Muscle of back (tissue), 11 donors: ENCODE data around the gene CD300E. TPM values are rescaled to one million over a fixed set of nuclear protein-coding genes. Genes with fewer than 3 reads are reported as not detected.
"Not testable (repeated sequence)": the region's sequence is repeated elsewhere in the genome, so short reads cannot be mapped to it uniquely, and the experiment has no call there.

Experiments
- DNase-seq, 3 donors: peaks; one replicate each; pipeline versions ENCODE4 v3.0.0 to v3.0.0-alpha.2; 2013
- polyA plus RNA-seq, 10 donors: library from polyadenylated mRNA; unstranded; fragments of 120-200 nt; gene quantifications; one replicate each; pipeline ENCODE4 v1.2.1, GENCODE V29; 2013; ENCODE audit not compliant: insufficient read length in 10 of 10

CD300E gene
- polyA plus RNA-seq, 10 donors = 0.04 to 0.84 (median 0.25) TPM

DNA sequence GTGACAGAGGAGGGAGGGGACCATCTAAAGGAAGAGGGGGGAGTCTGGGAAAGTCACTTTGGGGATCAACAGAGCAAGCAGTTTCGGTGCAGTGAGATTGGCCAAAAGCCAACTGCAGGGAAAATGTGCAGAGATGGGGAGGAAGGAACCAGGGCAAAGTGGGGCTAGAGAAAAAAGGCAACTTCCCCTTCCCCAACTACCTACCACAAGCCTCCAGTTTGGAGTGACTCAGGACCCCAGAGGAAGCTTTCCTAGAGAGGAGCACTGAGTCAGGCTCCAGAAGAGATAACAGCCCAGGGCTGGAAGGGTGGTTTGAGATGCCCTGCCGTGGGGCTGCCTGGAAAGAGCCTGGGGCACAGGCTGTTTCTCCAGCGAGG is 24.5 kb downstream of the CD300E start:
- peak in 1 of 3 donors; percentile 19 for DNase-seq

DNA sequence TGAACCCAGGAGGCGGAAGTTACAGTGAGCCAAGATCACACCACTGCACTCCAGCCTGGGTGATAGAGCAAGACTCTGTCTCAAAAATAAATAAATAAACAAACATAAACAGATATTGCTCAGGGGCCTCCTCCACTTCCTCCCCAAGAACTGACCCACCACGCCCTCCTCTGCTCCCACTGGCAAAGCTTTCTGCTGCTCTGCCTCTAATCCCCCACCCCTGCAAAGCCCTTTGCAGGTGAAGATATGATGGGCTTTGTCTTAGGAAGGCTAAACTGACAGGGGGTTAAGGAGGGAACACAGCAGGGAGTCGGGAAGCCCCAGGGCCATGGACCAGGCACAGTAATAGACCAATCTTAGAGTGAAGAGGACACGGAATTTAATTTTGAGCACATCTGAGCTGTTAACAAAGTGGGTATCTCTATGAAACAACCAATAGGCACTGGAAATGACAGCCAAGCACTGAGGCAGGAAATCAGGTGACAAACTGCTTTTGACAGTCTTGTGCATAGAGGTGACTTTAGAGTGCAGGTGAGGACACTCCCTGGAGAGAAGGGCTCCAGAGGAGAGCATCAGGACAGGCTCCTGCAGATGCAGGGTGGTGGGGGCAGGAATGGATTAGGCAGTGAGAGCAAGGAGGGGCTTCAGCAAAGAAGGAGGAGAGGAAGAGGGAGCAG is 25.1 kb downstream of the CD300E start:
- DNase-seq = no peak

DNA sequence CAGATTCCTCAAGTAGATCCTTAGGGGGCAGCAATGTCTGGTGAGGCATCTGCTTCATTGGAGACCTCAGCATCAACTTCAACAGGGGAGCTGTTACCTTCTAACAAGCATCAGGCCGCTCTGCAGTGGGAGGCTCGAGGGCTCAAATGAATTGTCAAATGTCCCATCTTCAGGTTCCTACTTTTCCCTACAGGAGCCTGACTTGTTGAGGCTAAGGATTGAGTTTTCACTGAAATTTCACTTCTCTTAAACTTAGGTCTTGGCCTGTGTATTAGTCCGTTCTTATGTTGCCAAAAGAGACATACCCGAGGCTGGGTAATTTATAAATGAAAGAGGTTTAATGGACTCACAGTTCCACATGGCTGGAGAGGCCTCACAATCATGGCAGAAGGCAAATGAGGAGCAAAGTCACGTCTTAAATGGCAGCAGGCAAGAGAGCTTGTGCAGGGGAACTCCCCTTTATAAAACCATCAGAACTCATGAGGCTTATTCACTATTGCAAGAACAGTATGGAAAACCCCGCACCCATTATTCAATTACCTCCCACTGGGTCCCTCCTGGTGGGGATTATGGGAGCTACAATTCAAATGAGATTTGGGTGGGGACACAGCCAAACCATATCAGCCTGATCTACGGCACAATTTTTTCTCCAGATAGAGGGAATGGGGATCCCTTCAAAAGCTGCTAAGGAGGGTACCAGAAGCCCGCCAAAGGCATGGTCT is 26.3 kb downstream of the CD300E start:
- DNase-seq = no peak

DNA sequence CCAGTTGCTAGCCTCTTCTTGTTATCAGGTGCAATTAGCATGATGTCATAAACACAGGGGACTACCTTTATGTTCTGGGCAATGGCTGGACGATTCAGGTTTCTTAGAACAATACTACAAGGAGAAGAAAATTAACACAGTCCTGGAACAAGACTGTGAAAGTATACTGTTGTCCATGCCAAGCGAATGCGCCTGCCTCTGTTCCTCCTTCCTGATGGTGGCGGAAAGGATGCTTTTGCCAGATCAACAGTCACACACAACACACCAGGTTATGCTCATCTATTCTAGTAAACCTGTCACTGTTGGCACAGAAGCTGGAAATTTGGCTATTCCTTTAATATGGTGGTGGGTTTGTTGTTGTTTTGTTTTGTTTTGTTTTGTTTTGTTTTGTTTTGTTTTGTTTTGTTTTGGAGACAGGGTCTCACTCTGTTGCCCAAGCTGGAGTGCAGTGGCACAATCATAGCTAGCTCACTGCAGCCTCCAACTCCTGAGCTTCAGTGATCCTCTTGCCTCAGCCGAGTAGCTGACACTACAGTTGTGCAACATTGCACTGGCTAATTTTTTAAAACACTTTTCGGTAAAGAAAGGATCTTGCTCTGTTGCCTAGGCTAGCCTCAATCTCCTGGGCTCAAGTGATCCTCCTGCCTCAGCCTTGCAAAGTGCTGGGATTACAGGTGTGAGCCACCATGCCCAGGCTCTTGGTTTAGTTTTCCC is 28.3 kb downstream of the CD300E start:
- DNase-seq = no peak

DNA sequence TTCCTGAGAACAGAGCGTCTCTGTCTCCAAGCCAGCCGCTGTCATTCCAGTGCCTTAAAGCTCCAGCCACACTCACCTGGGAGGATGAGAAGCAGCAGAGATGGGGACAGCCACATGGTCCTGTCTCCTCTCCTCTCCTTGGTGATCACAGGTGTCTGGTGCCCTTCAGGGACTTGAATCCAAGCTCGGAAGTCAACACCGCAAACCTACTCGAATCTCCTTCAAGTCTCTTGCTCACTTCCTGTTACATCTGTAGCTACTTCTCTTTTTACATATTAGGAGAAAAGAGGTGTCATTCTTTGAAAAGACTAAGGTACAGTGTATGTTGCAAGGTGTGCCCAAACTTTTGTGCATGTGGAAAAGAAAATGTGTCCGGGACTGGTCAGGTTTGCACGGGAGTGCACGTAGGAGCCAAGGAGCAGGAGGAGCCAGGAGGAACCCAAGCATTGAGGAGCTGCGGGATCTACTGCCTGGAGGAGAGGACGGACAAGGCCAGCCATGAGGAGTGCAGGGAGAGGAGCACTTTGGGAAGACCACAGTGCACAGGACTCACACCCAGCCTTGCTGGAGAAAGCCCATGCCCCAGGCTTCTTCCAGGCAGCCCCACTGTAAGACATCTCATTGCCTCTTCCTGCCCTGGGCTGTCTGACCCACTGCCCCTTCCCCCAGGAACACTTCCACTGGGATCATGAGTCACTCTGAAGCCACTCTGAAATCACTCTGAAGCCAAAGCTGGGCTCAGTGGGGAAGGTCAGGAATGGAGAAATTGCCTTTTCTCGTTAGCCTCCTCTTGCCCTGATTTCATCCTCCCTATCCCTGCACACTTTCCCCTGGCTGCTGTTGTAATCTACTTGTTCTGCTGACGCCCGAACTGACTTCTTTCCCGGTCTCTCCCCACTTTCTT is 31.2 kb downstream of the CD300E start, which contains the start of gene CD300LD:
Gene CD300LD (minus strand): TSS at position 197 of the 904 bp plus-strand sequence. CDS start 81 bp downstream, at position 116.
- DNase-seq = no peak

DNA sequence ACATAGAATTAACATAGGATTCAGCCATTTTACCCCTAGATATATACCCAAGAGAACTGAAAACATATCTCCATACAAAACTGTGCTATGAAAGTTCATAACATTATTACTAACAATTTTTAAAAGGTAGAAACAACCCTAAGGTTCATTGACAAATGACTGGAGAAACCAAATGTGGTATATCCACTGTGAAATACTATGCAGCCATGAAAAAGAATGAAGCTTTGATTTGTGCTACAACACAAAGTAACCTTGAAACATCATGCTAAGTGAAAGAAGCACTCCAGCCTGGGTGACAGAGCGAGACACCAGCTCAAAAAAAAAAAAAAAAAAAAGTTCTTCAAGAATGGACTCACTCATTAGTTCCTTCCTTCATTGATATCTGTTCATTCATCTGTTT is 32.0 kb downstream of the CD300E start:
- DNase-seq = no peak

DNA sequence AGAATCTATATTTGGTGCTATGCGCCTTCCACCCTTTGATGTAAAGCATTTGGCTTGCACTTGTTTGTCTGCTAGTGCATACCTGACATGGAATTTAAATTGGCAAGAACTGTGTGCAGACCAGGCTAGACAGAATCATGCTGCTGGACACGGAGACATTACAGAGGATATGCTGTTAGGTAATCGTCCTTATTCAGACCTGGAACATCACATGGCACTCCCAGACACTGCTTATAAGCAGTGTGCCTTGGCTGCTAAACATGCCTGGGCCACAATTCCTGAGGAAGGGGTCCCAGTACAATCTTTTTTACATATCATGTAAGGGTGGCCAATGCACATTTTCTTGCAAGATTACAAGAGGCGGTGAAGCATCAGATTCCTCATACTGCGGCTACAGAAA is 37.8 kb downstream of the CD300E start:
- no peak for DNase-seq

DNA sequence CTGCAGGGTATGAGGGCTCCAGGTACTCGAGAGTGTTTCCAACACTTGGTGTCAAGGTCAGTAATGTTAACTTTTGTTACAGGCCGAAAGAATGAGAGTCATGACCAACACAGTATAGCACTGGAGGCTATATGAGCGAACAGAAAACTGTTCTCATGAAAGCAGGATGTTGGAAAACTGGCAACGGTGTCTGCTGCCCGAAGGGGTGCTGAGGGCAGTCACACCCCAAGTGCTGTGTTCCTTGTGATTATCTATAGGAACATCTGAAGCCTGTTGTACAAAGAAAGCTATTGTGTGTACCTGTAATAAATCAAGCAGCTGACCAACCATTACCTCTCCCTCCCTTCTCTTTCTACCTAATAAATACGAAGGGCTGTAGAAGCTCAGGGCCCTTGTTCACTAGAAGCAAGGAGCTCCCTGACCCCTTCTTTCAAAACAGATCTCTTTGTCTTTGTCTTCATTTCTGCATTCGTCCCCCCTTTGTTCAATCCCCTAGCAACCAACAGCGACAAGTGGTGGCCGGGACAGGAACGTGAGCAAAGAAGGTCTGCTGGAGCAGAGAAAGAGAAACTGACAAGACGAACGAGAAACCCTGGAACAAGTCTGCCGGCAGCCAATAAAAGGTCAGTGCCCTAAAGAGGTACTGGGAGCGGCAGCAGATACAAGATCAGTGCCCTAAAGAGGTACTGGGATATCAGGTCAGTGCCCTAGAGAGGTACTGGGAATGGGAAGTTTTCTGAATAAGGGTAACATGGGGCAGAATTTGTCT is 39.1 kb downstream of the CD300E start:
- DNase-seq = no peak

DNA sequence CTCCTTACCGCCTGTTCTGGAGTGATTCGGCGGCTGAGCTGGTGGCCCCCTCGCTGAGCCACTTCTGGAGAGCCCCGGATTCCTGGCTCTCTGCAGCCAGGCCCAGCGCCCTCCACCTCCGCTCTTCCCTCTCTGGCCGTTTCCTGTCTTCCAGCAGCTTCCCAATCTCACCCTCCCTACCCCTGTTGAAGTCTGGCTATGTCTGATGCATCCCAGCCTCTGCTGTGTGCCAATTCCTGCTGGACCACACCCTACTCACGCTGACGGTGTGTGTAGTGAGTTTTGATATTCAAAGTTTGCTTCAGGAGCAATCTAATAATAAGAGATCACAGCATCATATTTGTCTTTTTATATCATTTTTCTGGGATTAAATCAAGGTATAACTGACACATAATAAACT is 40.9 kb downstream of the CD300E start:
- DNase-seq = no peak

DNA sequence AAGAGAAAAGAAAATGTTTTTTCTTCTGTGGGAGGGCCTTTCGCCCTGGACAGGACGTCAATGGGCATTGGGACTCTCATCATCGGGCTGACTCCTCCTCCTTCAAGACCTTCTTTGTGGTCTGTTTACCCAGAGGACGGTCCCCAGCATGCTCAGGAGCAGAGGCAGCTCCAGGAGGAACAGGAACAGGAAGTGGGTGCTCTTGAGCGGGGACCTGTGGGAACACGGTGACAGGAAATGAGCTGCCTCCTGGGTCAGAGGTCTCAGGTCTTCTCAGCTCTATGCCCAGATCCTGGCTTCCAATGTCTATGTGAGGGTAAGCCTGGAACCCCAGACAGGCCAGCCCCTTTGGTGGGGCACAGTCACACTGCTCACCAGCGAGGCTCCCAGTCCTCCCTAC is 43.6 kb downstream of the CD300E start:
- no peak for DNase-seq

DNA sequence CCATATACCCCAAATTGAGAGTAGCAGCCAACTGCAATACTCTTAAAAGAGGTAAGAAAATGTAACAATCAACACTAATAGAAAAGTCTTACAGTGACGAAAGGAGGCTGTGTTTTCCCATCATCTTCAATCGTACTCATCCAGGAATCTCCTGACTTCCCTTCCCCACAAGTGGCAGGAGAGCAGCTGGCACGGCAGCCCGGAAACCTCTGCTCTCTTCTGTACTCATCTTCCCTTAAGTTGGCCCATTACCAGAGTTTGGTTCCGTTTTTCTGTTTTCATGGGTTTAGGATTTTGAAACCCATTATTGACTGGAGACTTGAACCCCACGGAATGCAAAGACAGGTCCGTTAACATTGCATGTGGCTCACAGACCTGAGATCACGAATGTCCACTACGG is 44.6 kb downstream of the CD300E start:
- DNase-seq = no peak

DNA sequence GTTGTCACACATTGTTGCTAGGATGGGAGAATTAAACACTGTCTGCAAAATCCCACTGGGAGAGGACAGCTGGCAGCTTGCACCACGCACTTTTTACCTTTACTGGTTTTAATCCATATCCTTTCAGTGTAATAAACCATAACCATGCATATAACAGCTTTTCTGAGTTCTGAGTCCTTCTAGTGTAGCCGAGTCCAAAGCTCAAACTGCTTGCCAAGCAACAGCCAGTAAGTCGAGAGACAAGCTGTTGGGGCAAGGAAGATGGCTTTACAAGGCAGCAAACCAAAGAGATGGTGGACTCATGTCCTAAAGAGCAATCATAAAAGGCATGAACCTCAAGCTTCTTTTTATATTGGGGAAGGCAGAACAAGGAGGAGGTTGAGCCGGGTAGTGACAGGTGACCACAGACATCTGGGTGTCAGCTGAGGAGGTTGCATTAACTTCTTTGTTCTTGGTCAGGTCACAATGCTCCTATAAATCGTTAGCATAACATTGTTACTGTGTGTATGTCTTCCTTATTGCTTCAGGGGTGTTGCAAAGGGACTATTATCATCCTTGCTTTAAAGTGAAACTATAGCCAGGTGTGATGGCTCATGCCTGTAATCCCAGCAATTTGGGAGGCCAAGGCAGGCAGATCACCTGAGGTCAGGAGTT is 48.9 kb downstream of the CD300E start:
- no peak for DNase-seq

DNA sequence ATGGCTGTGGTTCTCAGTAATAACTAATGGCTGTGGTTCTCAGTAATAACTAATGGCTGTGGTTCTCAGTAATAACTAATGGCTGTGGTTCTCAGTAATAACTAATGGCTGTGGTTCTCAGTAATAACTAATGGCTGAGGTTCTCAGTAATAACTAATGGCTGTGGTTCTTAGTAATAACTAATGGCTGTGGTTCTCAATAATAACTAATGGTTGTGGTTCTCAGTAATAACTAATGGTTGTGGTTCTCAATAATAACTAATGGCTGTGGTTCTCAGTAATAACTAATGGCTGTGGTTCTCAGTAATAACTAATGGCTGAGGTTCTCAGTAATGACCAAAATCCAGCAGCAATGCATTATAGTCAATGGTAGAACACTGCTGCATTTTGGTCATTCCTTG is 49.9 kb downstream of the CD300E start:
- not testable (repeated sequence) for DNase-seq

DNA sequence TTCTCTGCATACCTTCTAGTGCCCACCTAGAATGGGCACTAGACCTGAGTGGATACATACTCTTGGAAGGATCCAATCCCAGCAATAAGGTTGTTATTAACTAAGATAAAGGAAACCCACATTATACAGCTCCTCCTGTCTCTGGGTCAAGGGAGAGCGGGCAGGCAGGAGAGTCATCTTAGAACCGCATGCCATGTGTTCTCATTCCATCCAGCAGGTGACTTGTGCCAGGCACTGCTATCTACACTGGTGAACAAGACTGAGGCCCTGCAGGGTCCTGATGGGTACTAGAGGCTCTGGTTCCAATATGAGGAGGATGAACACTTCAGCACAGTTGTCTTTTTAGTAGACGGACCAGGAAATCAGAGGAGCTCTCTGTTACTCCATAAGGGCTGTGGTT is 50.4 kb downstream of the CD300E start:
- no peak for DNase-seq

DNA sequence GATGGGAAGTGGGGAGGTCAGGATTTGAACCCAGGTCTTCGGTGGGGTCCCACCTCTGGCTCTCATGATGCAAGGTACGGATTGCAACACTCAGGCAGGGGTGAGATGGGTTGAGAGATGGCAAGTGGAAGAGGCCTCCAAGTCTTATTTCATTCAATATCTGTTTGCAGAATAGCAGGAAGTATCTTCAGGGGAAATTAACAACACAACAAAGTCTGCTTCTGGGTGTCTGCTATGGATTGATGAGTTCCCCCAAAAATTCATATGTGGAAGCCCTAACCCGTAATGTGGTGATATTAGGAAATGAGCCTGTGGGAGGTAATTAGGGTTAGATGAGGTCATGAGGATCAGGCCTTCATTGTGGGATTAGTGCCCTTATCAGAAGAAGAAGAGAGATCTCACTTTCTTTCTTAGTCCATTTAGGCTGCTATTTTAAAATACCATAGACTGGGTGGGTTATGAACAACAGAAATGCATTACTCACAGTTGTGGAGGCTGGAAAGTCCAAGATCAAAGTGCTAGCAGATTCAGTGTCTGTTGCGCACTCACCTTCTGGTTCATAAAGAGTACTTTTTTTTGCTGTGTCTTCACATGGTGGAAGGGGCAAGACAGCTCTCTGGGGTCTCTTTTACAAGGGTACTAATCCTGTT is 51.8 kb downstream of the CD300E start:
- DNase-seq = no peak

DNA sequence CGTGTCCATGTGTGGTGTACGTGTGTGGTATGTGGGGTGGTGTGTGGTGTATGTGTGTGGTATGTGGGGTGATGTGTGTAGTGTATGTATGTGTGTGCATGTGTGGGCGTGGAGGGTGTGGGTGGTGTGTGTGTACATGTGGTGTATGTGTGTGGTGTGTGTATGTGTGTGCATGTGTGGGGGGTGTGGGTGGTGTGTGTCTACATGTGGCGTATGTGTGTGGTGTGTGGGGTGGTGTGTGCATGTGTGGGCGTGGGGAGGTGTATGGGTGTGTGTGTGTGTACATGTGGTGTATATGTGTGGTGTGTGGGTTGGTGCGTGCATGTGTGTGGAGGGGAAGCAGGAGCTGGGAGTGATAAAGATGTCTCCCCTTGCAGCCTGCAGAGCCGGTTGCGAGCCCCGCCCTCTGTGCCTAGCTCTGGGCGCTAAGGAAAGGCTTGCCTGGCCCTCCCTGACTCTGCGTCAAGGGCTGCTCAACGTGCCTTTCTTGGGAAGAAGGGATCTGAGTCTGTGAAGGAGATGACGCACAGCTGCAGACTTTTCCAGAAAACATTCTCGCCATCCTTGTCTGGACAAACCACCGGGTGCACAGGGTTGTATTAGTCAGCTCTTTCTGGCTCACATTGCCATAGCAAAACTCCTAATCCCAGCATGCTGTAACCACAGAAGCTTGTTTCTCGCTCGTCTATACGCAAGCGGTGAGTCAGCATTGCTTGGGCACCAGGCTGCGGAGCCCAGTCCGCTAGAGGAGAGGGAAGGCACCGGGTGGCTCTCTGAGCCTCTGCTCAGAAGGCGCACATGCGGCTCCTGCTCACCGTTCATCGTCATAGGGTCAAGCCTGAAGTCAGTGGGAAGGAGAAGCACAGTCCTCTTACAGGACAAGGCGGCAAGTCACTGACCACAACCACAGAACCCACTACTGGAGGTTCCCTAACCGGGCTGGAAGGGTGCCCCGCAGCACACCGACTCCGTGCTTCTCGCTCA is 54.2 kb downstream of the CD300E start:
- DNase-seq = peak; percentile 23 to 78 (median 45)

DNA sequence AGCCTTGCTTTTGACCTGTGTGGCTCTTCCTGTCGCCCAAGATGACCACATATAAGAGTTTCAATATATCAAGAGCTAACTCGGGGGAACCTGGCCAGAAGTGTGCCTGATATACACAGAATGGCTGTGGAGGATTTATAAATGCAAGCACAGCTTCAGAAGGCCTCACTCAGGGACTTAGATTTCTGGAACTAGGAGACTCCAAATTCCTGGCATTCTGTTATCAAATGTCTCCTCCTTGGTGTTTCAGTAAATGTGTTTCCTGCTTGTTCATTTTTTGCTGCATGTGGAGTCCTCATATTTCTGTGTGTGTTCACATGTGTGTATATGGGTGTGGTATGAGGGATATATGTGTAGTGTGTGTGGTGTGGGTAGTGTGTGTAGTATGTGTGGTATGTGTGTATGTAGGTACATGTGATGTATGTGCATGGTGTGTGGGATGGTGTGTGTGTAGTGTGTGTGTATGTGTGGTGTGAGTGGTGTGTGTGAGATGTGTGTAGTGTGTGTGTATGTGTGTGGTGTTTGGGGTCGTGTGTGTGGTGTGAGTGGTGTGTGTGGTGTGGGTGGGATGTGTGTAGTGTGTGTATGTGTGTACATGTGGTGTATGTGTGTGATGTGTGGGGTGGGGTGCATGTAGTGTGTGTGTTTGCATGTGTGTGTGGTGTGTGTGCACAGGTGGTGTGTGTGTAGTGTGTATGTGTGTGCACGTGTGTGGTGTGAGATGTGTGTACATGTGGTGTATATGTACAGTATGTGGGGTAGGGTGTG is 55.2 kb downstream of the CD300E start:
- no peak for DNase-seq

DNA sequence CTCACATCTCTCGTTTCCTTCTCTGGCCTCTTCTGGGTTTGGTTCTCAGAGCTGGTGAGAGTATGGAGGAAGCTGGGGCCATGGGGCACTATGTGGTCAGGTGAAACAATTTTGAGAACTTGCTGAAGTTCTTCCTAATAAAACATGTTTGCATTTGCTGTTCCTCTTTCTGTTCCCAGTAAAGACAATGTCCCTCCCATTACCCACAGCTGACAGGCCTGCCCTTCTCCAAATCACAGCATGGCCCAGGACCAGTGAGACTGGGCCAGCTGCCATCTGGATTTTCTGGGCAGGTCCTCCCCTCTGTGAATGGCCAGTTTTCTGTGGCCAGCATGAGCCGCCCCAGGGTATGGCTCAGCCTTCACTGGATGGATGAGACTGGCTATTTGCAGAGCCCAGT is 56.1 kb downstream of the CD300E start, which contains the start of gene CD300H:
Gene CD300H (minus strand): TSS at position 113 of the 400 bp plus-strand sequence.
- no peak for DNase-seq
